ENCODE results near the gene NLRC4.

DNA sequence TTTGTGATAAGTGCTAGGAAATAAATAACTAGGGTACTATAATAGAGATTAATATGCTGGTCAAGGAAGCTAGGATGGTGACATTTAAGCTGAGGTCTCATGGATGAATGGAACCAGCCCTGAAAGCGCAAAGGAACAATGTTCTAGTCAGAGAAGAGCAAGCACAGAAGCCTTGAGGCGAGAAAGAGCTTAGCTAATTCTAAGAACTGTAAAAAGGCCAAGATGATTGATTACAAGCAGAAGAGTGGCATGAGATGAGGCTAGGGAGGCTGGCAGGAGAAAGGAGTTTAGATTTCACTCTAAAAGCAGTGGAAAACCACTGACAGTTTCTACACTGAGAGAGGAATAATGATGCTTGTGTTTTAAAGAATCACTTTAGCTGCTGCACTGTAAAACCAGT lies 9.6 kb upstream of the NLRC4 start:
- TF ChIP-seq, protein P1, sequence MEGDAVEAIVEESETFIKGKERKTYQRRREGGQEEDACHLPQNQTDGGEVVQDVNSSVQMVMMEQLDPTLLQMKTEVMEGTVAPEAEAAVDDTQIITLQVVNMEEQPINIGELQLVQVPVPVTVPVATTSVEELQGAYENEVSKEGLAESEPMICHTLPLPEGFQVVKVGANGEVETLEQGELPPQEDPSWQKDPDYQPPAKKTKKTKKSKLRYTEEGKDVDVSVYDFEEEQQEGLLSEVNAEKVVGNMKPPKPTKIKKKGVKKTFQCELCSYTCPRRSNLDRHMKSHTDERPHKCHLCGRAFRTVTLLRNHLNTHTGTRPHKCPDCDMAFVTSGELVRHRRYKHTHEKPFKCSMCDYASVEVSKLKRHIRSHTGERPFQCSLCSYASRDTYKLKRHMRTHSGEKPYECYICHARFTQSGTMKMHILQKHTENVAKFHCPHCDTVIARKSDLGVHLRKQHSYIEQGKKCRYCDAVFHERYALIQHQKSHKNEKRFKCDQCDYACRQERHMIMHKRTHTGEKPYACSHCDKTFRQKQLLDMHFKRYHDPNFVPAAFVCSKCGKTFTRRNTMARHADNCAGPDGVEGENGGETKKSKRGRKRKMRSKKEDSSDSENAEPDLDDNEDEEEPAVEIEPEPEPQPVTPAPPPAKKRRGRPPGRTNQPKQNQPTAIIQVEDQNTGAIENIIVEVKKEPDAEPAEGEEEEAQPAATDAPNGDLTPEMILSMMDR (IDR thresholded peaks at IDR 0.05; ENCODE audit: low read depth, low read length, missing input control) = no peak
- no peak for TF ChIP-seq EGR1 (IDR thresholded peaks at IDR 0.05; ENCODE audit: low read depth in 2 of 2)
- TF ChIP-seq, protein P2, sequence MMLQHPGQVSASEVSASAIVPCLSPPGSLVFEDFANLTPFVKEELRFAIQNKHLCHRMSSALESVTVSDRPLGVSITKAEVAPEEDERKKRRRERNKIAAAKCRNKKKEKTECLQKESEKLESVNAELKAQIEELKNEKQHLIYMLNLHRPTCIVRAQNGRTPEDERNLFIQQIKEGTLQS (IDR thresholded peaks at IDR 0.05) = no peak
- TF ChIP-seq JUND (IDR thresholded peaks at IDR 0.05) = no peak
- TF ChIP-seq, protein P3, sequence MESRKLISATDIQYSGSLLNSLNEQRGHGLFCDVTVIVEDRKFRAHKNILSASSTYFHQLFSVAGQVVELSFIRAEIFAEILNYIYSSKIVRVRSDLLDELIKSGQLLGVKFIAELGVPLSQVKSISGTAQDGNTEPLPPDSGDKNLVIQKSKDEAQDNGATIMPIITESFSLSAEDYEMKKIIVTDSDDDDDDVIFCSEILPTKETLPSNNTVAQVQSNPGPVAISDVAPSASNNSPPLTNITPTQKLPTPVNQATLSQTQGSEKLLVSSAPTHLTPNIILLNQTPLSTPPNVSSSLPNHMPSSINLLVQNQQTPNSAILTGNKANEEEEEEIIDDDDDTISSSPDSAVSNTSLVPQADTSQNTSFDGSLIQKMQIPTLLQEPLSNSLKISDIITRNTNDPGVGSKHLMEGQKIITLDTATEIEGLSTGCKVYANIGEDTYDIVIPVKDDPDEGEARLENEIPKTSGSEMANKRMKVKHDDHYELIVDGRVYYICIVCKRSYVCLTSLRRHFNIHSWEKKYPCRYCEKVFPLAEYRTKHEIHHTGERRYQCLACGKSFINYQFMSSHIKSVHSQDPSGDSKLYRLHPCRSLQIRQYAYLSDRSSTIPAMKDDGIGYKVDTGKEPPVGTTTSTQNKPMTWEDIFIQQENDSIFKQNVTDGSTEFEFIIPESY (IDR thresholded peaks at IDR 0.05) = no peak
- no peak for TF ChIP-seq FOXA1 (IDR thresholded peaks at IDR 0.05)
- no peak for TF ChIP-seq TAF1 (conservative IDR thresholded peaks at IDR 0.05)
- no peak for TF ChIP-seq SP1 (IDR thresholded peaks at IDR 0.05)
- no peak for TF ChIP-seq GABPA (IDR thresholded peaks at IDR 0.05 in 1 of 2, conservative IDR thresholded peaks at IDR 0.05 in 1 of 2)
- TF ChIP-seq, protein P4, sequence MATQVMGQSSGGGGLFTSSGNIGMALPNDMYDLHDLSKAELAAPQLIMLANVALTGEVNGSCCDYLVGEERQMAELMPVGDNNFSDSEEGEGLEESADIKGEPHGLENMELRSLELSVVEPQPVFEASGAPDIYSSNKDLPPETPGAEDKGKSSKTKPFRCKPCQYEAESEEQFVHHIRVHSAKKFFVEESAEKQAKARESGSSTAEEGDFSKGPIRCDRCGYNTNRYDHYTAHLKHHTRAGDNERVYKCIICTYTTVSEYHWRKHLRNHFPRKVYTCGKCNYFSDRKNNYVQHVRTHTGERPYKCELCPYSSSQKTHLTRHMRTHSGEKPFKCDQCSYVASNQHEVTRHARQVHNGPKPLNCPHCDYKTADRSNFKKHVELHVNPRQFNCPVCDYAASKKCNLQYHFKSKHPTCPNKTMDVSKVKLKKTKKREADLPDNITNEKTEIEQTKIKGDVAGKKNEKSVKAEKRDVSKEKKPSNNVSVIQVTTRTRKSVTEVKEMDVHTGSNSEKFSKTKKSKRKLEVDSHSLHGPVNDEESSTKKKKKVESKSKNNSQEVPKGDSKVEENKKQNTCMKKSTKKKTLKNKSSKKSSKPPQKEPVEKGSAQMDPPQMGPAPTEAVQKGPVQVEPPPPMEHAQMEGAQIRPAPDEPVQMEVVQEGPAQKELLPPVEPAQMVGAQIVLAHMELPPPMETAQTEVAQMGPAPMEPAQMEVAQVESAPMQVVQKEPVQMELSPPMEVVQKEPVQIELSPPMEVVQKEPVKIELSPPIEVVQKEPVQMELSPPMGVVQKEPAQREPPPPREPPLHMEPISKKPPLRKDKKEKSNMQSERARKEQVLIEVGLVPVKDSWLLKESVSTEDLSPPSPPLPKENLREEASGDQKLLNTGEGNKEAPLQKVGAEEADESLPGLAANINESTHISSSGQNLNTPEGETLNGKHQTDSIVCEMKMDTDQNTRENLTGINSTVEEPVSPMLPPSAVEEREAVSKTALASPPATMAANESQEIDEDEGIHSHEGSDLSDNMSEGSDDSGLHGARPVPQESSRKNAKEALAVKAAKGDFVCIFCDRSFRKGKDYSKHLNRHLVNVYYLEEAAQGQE (IDR thresholded peaks at IDR 0.05) = no peak
- TF ChIP-seq YY1 (IDR thresholded peaks at IDR 0.05) = no peak
